Measurements from ENCODE around the gene HIVEP3.

DNA sequence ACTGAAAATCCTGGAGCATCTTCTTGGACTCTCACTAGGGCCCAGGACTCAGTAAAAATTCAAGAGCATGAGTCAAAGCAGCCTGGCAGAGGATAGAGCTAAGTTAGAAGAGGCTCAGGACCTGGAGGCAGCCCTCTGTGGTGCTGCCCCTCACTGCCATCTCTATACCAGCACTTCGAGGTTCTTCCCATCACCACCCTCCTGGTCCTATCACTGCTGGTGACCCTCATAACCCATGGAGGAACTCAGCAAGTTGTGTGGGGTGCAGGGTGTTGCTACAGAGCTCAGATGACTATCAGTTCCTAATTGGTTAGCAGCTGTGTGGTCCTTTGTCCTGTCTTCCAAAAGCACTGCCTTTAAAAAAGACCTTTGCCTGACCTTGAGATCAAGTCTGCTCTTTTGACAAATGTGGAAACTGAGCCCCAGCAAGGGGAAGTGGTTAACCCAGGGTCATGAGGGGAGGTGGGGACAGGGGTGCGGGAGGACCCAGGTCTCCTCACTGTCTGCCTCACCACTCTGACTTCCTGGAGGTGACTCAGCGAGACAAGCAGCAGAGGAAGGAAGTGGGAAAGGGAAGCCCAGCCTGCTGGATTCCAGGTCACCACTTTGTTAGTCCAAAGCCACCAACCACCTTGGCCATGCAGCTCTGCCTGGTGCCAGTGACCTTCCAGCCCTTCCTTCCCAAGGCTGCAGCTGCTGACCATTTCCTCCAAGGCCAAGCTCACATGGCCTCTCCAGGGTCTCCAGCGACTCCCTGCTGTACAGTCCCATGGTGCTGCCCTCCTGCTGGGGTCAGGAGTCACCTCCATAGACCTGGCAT, 234.8 kb downstream of the HIVEP3 start:
- TF ChIP-seq POLR2A (IDR thresholded peaks at IDR 0.05) (no peak), EP300 (IDR thresholded peaks at IDR 0.05) (no peak)
- TF ChIP-seq, protein P1, sequence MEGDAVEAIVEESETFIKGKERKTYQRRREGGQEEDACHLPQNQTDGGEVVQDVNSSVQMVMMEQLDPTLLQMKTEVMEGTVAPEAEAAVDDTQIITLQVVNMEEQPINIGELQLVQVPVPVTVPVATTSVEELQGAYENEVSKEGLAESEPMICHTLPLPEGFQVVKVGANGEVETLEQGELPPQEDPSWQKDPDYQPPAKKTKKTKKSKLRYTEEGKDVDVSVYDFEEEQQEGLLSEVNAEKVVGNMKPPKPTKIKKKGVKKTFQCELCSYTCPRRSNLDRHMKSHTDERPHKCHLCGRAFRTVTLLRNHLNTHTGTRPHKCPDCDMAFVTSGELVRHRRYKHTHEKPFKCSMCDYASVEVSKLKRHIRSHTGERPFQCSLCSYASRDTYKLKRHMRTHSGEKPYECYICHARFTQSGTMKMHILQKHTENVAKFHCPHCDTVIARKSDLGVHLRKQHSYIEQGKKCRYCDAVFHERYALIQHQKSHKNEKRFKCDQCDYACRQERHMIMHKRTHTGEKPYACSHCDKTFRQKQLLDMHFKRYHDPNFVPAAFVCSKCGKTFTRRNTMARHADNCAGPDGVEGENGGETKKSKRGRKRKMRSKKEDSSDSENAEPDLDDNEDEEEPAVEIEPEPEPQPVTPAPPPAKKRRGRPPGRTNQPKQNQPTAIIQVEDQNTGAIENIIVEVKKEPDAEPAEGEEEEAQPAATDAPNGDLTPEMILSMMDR (IDR thresholded peaks at IDR 0.05), result no peak

Measured in tibial nerve (tissue), 4 donors.